NB4 (cell line): ENCODE results near the gene UVRAG.

ENCODE experiments used
- CTCF ChIP-seq: IDR thresholded peaks from one replicate; pipeline ENCODE4 v1.5.1; 2012; ENCODE audit warnings: low read depth, low read length
- MAX ChIP-seq: IDR thresholded peaks from 2 replicates; pipeline ENCODE4 v1.6.1; 2011; ENCODE audit warnings: low read depth, low read length
- POLR2A ChIP-seq: IDR thresholded peaks from 2 replicates; pipeline ENCODE4 v1.6.1; 2011; ENCODE audit warnings: mild to moderate bottlenecking; ENCODE audit not compliant: insufficient read length; ENCODE audit errors: extremely low read depth

DNA sequence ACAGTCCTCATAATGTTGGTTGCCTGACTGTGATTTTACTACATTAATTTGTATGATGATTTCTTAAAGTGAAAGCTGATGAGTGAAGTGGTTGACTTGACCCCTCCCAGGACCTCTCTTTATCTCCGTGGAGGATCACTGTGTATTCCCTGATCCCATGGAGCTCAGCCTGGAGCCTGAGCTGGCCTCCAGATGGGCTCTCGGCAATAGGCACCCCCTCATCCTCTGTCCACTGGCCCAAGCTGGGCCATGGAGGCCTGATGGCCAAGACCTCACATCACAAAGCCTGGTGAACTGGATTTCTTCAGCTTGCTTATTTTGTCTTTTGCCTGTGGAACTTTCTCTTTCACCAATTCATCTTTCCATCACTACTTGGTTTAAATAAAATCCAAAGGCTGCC, 316.1 kb downstream of the UVRAG start:
- TF ChIP-seq CTCF, result no peak
- no peak for TF ChIP-seq POLR2A
- TF ChIP-seq MAX, result no peak
